HG02938 (cell line): ENCODE results near the gene DEPDC5.

Source experiments
- ATAC-seq: cut with Tn5 transposase; IDR thresholded peaks from one replicate; pipeline ENCODE4 v1.9.1; 2021; ENCODE audit warnings: mild to moderate bottlenecking, moderate library complexity; ENCODE audit not compliant: unreplicated experiment

DEPDC5 gene

DNA sequence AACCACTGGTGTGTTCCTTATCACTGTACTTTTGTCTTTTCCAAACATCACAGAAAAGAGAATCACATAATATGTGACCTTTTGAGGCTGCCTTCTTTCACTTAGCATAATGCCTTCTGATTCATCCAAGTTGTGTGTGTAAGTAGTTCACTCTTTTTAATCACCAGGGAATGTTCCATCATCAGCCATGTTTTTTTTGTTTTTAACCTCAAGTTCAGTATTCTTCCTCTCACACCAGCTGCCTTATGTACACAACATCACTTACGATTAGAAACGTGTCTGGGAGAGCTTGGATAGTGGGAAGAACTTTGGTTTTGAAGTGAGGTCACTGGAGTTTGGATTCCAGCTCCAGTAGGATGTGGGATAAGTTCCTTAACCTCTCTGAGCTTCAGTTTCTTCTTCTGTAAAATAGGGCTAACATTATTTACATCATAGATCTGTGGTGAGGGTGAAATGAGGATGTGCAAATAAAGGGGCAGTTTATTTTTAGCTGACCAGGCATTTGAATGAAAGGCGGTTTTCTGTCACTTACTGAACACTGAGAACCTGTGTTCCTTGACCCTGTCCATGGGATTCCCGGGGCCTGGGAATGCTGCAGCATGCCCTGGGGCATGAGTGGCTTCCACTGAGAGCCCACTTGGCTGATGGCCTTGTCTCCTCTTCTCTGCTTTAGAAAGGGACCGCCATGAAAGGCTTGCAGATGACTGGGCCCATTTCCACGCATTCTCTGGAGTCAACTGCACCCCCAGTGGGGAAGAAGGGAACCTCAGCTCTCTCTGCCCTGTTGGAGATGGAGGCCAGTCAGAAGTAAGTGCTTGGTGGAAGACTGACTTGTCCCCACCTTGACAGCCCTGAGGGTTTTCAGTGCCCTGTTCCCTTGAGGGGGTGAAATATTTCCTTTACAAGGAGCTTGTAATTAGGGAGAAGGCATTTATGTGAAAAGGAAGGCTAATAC is 92.6 kb downstream of the DEPDC5 start:
- no peak for ATAC-seq

DNA sequence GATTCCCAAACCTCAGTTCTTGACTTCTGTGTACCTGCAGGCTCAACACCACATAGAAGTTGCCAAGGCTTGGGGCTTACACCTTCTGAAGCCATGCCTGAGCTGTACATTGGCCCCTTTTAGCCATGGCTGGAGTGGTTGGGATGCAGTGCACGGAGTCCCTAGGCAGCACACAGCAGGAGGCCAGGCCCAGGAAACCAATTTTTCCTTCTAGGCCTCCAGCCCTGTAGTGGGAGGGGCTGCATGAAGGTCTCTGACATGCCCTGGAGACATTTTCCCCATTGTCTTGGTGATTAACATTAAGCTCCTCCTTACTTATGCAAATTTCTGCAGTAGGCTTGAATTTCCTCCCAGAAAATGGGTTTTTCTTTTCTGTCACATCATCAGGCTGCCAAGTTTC is 94.6 kb downstream of the DEPDC5 start:
- no peak for ATAC-seq

DNA sequence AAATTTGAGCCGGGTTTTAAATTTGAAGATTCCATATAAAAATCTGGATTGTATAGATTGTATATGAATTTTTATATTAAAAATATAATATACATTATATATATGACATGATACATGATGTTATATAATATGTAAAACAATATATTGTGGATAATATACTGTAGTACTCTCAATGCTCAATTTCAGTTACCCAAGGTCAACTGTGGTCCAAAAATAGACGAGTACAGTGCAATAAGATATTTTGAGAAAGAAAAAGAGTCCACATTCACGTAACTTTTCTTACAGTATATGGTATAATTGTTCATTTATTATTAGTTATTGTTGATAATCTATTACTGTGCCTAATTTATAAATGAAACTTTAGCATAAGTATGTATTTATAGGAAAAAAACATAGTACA is 96.3 kb downstream of the DEPDC5 start:
- ATAC-seq = no peak

DNA sequence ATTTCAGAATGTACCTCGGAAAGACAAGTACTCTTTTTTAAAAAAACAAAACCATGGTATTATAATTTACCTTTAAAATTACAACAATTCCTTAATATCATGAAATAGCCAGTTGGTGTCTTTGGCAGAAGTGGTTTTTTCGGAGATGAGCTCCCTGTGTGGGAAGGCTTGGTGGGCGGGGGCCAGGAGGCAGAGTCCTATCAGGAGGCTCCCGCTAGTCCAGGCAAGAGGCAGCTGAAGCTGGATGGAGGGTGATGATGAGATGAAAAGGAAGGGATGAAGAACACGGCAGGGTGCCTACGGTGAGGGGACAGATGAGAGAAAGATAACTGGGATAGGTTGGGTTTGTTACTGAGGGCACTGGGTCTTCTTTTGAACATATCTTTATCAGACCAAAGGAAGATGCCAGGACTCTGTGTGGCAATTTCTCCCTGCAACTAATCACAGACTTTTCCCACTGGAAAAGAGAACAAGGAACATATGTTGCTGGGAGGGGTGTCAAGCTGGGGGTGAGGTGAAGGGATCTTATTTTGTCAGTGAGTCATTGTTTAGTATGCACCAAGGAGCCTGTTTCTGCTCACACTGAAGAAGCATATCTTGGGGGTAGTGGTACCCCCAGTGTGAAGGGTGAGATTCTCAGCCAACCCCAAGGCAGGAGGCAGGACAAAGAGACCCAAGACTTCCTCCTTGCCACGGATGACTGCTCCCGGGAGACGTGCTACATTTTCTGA is 99.0 kb downstream of the DEPDC5 start:
- no peak for ATAC-seq

DNA sequence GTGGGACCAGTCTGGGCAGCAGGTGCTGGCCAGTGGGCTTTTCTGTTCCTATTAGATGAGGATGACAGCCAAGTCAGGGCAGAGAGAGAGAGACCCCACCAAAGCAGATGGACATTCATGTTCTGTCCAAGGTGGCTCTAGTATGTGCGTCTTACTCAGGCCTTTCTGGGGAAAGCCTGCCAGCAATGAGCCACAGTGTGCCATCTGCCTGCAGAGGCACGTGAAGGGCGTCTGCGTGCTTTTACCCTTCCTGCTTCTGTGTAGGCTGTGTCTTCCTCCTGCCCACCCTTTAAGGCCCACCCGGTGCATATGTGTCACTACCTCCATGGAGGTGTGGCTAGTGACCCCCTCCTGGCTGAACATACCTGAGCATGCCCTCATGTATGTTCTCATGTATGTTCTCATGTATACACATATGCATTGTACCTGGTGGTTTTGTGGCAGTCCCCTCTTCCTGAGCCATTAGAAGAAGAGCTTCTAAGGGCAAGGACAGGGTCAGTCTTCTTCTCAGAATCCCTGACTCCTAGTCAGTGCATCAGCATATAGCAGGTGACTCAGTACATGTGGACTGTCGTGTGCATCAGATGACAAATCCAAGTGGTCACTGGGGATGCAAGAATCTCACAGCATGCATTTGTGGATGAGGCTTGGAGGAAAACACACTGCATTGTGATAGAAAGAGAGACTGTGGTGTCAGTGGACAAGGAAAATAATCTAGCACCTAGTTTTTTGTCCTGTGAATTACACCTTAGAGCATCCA is 100.1 kb downstream of the DEPDC5 start:
- ATAC-seq = no peak

DNA sequence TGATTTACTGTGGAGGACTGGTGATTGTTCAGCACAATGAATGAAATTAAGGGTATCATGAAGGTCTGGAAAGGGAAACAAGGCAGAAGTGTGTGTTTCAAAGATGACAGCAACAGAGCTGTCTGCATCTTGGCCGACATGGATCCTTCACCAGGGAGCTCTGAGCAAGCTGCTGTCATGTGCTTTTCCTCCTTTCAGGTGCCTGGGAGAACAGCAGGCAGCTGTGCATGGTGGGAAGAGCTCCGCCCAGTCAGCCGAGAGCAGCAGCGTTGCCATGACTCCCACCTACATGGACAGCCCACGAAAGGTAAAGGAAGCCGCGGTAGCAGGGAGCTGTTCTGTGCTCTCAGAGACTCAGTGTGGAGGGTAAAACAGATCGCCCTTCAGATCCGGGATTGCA is 103.4 kb downstream of the DEPDC5 start:
- ATAC-seq = no peak

DNA sequence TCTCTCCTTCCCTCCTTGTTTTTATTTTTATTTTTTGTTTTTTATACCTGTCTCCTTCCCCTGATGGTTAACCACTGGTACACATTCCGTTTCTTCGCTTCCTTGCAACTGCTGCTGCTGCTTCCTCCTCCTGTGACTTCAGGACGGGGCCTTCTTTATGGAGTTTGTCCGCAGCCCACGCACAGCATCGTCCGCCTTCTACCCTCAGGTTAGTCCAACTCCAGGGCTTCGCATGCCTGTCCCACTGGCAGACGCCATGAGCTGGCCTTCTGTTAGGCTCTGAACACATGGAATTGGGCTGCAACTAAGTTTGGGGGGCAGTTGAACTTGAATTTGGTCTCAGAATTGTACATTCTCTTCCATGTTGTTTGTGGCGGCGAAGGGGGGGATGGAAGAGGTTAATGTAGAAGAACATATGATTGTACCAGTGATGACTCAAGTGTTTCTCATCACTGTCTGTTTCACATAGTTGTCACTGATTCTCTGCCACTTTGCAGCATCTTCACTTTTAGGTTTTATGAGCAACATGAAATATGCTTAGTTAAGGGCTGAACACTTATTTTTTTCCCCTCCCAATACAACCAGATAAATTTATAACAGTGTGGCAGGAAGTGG is 107.5 kb downstream of the DEPDC5 start:
- ATAC-seq = no peak

DNA sequence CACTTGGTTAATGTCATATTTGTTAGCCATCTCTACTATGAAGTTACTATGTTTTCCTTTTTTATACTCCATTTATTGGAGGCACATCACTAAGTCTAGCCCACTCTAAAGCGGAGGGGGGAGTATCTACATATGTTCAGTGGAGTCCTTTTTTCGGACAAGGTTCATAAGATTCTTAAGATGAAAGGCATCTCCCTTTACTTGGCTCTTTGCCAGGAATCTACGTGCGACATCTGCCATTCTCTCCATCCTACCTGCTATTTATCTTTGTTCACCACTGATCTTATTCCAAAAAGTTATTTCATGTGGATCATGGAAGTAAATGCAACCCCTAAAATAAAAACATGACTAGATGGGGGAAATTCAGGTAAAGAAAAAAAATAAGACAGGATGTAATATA is 113.1 kb downstream of the DEPDC5 start:
- no peak for ATAC-seq

DNA sequence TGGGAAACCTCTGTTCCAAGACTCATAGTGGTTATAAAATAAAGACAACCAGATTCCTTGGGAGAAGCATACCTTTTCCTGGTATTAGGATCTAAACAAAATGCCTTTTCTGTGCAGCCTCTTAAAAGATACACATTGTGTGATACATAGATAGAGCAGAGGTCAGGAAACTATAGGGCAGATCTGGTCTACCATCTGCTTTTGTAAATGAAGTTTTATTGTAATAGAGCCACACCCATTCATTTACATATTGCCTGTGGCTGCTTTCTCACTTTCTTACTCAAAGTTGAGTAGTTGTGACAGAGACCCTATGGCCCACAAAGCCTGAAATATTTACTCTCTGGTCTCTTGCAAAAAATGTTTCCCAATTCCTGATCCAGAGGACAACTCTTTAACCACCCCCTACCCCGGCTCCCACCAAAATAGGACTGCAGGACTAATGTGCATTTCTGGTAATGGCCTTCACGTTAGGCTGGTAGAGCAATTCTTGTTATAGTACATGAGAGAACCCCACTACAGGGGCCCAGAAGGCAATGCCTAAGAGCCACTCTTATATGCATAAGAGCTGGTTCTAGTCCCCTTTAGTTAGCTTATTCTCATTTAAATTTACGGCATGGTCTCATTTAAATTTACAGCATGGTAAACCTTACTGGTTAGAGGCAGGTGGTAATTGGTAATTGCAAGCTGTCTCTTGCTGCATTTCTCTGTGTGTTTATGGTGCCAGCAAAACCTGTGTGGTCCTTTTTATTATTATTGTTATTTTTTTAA is 113.8 kb downstream of the DEPDC5 start:
- ATAC-seq = no peak

DNA sequence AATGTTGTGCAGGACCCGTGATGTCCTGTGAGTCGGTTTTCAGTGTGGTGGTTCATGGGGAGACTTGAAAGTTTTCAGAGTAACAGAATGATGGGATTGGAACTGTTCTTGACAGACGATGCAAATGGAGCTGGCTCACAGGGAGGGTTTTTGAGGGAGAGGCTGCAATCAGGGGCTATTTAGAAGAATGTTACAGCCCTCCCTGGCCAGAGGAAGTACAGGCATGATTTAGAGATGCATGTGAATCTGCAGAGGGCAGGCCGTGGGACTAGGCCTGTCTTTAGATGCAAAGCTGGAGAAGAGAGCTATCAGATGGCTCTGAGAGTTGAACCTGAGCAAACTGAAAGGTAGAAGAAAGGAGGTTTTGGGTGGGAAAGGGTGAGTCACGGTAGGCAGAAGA is 115.9 kb downstream of the DEPDC5 start:
- ATAC-seq = no peak

DNA sequence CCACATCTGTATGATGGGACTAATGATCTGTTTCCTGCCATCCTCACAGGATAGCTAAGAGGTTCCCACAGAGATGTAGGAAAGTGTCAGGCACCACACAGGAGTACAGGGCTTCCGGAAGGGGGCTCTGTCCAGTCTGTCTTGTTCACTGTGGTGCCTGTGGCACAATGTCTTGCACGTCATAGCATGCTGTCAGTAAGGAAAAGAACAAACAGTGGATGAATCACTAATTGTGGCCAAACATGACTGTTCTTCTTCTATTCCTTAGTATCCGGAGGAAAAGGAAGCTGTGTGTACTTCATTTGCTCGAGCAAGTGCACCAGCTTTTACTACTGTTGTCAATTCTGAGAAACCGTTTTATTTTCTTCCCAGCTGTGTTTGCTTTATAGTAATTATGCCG is 117.1 kb downstream of the DEPDC5 start:
- ATAC-seq = no peak

DNA sequence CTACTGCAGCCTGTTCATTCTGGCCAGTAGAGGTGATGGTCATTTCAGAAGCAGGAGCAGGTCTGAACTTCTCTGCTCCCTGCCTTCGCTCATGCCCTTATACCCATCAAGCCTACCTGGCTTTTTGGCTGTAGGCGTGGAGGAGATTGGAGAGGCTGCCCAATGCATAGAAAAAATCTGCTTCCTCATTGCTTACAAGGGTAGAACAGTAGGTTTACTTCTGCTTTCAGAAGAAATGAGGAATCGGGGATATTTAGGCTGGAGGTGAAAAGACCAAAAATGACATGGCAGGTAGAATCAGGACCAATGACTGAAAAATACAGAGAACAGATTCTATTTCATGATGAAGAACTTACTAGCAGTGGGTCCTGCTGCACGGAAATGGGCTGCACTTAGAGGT is 117.7 kb downstream of the DEPDC5 start:
- ATAC-seq = no peak

DNA sequence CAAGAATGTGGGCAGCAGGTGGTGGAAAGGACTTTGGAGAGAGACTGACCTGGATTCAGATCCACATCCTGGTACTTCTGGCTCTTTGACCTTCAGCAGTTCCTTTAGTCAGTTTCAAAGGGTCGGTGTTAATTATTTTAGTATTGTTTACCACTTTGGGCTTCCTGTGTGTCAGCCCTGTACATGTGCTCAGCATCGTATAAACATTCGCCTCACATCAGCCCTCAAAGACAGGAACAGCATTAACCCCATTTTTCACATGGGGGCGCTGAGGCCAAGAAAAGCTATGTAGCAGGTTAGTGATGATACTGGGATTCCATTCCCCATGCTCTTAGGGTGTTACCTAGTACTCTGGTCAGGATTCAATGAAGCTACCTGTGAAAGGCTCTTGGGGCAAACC is 118.4 kb downstream of the DEPDC5 start:
- ATAC-seq = no peak

DNA sequence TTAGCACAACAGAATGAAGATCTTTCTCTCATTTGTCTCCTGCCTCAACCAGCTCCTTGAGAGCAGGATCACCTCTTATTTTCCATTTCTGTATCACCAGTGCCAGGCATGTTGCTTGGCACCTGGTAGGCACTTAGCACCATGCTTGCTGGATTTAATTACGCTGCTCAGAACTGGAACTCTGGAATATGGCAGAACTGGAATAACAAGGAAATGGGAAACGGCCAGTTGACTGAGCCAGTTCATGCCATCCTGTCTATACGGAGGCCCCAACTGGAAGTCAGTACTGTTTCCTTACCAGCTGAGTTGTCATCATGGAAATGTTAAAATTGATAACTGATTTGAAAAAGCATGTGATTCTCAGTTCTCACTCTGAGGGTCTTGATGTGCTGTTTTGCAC is 121.0 kb downstream of the DEPDC5 start:
- ATAC-seq = no peak

DNA sequence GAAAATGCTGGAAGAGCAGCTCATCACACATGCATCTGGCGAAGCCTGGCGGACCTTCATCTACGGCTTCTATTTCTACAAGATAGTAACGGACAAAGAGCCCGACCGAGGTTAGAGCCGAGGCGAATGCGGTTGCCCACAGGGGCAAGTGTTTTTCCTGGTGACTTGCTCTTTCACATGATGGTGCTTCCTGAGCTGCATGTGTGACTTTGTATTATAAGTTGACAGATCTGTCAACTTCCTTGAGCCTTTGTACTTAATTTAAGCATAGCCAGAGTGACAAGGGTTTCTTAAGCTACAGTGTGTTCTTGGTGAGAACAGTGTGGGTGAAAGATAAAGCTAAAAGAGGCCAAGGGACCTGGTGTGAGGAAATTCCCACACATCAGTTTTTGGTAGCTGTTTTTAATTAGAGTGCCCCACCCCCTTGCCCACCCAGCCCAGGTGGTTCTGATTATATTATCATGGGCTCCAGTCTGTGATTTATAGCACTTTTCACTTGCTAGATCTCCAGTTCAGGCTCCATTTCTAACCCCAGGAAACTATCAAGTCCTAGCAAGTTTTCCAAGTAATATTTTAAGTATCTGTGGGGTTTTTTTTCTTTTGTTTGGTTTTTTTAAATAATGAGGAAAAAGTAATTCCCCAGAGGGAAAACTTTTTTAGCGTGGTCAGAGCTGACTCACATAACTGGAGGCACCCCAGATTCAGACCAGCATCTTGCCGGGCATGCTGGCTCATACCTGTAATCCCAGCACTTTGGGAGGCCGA is 122.5 kb downstream of the DEPDC5 start:
- ATAC-seq = no peak

DNA sequence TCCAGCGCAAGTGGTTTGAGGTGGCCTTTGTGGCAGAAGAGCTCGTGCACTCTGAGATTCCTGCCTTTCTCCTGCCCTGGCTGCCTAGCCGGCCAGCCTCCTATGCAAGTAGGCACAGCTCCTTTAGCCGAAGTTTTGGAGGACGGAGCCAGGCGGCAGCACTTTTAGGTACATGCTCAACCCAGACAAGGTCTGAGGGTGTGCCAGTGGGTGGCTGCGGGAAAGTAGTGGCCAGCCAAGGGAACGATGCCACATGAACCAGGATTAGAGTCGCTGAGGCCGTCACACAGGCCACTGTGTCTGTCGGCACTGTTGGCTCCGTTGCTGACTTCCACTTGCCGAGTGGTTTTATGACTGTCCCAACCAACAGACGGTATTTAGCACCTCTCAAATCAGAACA is 125.8 kb downstream of the DEPDC5 start:
- ATAC-seq = no peak

DNA sequence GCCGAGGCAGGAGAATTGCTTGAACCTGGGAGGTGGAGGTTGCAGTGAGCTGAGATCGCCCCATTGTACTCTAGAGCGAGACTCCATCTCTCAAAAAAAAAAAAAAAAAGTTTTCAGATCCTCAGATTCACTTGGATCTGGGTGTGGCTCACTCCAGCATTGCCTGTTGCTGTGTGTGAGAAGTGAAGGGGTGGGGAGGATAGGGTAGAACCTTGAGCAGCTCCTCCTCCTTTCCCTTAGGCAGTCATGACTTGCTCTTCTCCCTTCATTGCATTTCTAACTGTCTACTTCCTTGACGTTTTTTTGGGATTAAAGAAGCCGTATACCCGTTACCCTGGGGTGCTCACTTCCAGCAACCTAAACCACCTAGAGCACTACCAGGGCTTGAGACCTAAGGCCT is 127.4 kb downstream of the DEPDC5 start:
- no peak for ATAC-seq

DNA sequence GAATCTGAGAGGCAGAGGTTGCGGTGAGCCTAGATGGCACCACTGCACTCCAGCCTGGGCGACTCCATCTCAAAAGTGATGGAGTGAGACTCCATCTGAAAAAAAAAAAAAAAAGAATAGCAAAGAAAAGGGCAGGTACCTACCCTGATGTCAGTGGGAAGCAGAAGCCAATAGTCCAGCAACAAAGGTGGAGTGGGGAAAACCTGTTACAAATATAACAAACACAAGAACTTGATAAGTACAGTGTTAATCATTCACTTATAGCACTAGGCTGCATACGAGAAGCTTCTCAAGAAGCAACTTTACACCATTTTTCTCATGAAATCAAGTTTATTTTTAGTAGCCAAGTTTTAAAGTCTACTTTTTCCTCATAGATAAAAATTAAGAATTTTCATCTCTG is 128.0 kb downstream of the DEPDC5 start:
- ATAC-seq = no peak

DNA sequence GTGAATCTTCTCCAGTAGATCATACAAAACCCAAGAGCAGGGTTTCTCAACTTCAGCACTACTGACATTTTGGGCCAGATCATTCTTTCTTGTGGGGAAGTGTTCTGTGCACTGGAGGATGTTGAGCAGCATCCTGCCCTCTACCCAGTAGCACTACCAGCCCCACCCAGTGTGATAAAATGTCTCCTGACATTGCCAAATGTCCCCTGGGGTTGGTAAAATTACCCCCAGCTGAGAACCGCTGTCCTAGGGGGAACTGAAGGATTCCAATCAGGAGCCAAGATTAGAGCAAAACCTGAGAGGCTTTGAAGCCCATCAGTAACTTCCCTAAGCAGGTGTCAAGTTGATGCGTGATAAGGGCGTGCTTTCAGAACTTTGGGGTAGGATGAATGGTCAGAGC is 129.2 kb downstream of the DEPDC5 start:
- ATAC-seq = no peak

DNA sequence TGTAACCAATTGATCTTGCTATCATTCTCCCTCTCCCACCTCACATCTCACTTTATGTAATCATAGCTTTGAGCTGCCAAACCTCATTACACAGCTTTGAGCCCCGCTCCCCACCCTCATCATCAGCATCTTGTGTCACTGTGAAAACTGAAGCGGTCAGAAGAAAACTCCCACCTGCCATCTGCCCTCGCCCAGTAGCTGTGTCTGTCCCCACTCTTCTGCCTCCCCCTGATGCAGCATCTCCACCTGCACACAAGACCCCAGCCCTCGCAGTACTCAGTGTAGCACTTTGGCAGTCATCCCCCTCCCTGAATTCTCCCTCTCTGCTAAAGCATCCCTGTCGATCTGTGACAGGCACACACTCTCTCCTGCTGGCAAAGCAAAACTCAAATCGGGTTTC is 130.2 kb downstream of the DEPDC5 start:
- ATAC-seq = no peak
